HG03196 (cell line): ENCODE data around the gene CCDC77.

Experiments
- ATAC-seq: cut with Tn5 transposase; IDR thresholded peaks from one replicate; pipeline ENCODE4 v1.9.1; 2021; ENCODE audit not compliant: unreplicated experiment

CCDC77 gene

DNA sequence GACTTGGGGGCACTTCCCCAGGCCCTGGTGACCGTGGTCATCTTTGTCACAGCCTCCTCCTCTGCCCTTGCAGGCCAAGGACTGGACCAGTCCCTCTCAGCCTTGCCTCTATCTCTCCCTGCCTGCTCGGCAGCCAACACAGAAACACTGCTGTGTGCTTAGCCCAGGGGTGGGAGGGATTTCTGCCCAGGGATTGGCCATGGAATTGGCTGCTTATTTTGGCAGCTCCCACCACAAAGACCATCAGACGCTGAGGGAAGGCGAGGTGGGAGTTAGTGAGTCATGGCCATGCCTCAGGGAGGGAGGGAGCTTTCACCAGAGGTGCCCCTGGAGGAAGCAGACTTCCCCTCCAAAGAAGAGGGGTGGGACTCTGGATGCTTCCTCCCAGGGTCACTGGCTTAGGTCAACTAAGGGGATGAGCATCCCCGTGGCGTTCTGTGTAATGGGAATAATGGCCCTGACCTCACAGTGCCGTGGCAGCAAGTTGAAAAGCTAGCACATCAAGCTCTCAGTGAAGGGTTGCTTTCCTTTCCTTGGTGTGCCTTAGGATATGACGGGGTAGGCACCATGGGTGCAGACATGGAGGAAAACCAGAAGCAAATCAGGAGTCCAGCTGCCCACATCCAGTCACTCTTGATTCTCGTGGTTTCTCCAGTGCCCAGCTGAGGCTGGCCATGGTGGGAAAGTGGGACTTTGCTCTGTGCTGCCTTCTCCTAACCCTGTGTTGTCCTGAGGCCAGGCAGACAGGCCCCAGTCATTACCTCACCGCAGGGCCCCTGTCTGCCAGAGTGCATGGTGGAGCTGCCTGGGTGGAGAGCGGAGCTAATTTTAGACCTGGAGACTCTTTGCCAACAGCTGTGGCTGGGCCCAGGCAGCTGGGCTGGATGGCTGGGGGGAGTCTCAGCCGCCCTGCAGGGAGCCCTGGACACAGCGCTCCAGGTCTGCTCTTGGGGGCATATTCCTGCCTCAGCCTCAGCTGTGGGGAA is 79.7 kb downstream of the CCDC77 start:
- ATAC-seq = no peak

DNA sequence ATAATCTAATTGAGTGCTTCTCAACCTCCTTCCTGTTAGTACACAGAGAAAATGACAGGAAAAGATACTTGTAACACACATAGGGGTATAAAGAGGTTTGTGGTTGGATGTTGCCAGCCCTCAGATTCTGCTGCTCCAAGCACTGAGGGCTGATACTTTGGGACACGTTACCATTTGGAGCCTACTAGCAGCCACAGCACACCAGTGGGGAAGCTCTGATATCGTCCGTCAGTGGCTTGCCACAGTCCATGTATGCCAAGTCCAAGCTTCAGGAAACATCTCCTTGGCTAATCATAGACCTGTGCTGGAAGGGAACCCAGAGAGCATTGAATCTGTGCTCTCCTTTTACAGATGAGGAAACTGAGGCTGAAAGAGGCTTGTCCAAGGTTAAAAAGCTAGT is 80.6 kb downstream of the CCDC77 start:
- ATAC-seq = no peak

- ATAC-seq = no peak
These were observed 82.7 kb downstream of the CCDC77 start for GRCh38 chr12:484096-484495.

DNA sequence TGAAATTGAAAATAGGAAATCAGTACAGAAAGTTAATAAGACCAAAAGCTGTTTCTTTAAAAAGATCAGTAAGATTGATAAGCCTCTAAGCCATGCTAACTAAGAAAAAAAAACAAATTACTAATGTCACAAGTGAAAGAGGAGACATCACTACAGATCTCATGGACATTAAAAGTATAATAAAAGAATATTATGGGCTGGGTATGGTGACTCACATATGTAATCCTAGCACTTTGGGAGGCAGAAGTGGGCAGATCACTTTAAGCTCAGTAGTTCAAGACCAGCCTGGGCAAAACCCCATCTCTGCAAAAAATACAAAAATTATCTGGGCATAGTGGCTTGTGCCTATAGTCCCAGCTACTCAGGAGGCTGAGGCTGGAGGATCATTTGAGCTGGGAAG is 88.8 kb downstream of the CCDC77 start:
- ATAC-seq = no peak
